GM18870 (cell line): Measurements from ENCODE around the gene SLC25A13.
A peak's percentile ranks its signal among the peaks of the same experiment; 100 is the strongest.
"Not testable (repeated sequence)": the region's sequence is repeated elsewhere in the genome, so short reads cannot be mapped to it uniquely, and the experiment has no call there.

ENCODE experiments used
- ATAC-seq: cut with Tn5 transposase; IDR thresholded peaks from one replicate; pipeline ENCODE4 v1.9.1; 2021; ENCODE audit warnings: moderate library complexity; ENCODE audit not compliant: unreplicated experiment

SLC25A13 gene

GRCh38 chr7:96300502-96300901 is 21.4 kb downstream of the SLC25A13 start:
- no peak for ATAC-seq

GRCh38 chr7:96299496-96299895 is 22.4 kb downstream of the SLC25A13 start:
- ATAC-seq: no peak

- ATAC-seq: no peak
Measured at GRCh38 chr7:96297876-96298275, 24.0 kb downstream of the SLC25A13 start.

GRCh38 chr7:96297446-96297845 is 24.5 kb downstream of the SLC25A13 start:
- ATAC-seq: not testable (repeated sequence)

GRCh38 chr7:96293911-96294310 is 28.0 kb downstream of the SLC25A13 start:
- ATAC-seq: not testable (repeated sequence)

- ATAC-seq: no peak
Measured at GRCh38 chr7:96287559-96287958, 34.3 kb downstream of the SLC25A13 start.

GRCh38 chr7:96287132-96287531 is 34.8 kb downstream of the SLC25A13 start:
- ATAC-seq: peak; percentile 29

- ATAC-seq: peak; percentile 70
Measured at GRCh38 chr7:96285579-96285978, 36.3 kb downstream of the SLC25A13 start.

GRCh38 chr7:96284835-96285234 is 37.1 kb downstream of the SLC25A13 start:
- peak; percentile 82 for ATAC-seq

- ATAC-seq: no peak
Measured at GRCh38 chr7:96284240-96284639, 37.7 kb downstream of the SLC25A13 start.

GRCh38 chr7:96282835-96283234 is 39.1 kb downstream of the SLC25A13 start:
- no peak for ATAC-seq

GRCh38 chr7:96277921-96278320 is 44.0 kb downstream of the SLC25A13 start:
- no peak for ATAC-seq

- ATAC-seq: no peak
Measured at GRCh38 chr7:96276019-96276418, 45.9 kb downstream of the SLC25A13 start.

- no peak for ATAC-seq
Measured at GRCh38 chr7:96273716-96274115, 48.2 kb downstream of the SLC25A13 start.

- no peak for ATAC-seq
Measured at GRCh38 chr7:96269246-96269994, 52.5 kb downstream of the SLC25A13 start.

GRCh38 chr7:96266580-96266979 is 55.3 kb downstream of the SLC25A13 start:
- no peak for ATAC-seq

GRCh38 chr7:96266015-96266414 is 55.9 kb downstream of the SLC25A13 start:
- ATAC-seq: no peak

GRCh38 chr7:96253964-96254363 is 67.9 kb downstream of the SLC25A13 start:
- ATAC-seq: no peak

- ATAC-seq: no peak
Measured at GRCh38 chr7:96253441-96253840, 68.5 kb downstream of the SLC25A13 start.

GRCh38 chr7:96250776-96251361 is 71.0 kb downstream of the SLC25A13 start:
- ATAC-seq: no peak

GRCh38 chr7:96248405-96248804 is 73.5 kb downstream of the SLC25A13 start:
- ATAC-seq: no peak

GRCh38 chr7:96246919-96247318 is 75.0 kb downstream of the SLC25A13 start:
- ATAC-seq: no peak

- ATAC-seq: no peak
Measured at GRCh38 chr7:96244992-96245292, 77.0 kb downstream of the SLC25A13 start.
